Measurements from ENCODE around the gene GUCA2A. TPM values are rescaled to one million over a fixed set of nuclear protein-coding genes. Genes with fewer than 3 reads are reported as not detected.

Gene GUCA2A
- total RNA-seq, 4 donors from 2014 or later = not detected

DNA sequence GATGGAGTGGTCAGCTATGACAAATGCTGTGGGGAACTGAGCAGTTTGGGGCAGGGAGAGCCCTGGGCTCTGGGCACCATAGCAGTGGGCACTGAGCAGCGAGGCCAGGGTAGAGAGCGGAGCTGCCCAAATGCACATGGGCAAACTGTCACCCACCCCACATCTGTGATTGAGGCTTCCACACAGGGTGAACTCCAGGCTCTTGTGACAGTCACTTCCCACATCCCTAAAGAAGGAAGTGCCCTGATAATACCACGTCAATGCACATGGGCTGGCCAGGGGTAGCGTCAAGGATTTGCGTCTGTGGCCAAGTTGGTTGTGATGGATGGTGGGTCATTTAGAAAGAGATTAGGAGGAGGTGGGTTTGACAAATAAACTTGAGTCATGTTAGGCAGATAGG lies 13.9 kb downstream of the GUCA2A start:
- no peaks in the 10 kb centered on the region for H3K36me3 ChIP-seq
- TF ChIP-seq POLR2A (IDR thresholded peaks at IDR 0.05) (no peak), EP300 (IDR thresholded peaks at IDR 0.05) (no peak)
- TF ChIP-seq, protein P1, sequence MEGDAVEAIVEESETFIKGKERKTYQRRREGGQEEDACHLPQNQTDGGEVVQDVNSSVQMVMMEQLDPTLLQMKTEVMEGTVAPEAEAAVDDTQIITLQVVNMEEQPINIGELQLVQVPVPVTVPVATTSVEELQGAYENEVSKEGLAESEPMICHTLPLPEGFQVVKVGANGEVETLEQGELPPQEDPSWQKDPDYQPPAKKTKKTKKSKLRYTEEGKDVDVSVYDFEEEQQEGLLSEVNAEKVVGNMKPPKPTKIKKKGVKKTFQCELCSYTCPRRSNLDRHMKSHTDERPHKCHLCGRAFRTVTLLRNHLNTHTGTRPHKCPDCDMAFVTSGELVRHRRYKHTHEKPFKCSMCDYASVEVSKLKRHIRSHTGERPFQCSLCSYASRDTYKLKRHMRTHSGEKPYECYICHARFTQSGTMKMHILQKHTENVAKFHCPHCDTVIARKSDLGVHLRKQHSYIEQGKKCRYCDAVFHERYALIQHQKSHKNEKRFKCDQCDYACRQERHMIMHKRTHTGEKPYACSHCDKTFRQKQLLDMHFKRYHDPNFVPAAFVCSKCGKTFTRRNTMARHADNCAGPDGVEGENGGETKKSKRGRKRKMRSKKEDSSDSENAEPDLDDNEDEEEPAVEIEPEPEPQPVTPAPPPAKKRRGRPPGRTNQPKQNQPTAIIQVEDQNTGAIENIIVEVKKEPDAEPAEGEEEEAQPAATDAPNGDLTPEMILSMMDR (IDR thresholded peaks at IDR 0.05) = no peak
- 85 to 92% methylated on average over 5 of the region's 5 CpGs for WGBS, 2 donors
- peaks cover 0 to 7% (median 0%) of the 10 kb centered on the region in 4 donors for H3K4me1 ChIP-seq
- no peak overlapping the region for H3K27ac ChIP-seq
- no peaks in the 10 kb centered on the region for H3K9me3 ChIP-seq
- H3K27me3 ChIP-seq = peaks cover 0 to 36% of the 10 kb centered on the region in 2 donors
- no peak overlapping the region for H3K4me3 ChIP-seq
- DNase-seq (ENCODE audit: low spot score in 2 of 2) = no peak

DNA sequence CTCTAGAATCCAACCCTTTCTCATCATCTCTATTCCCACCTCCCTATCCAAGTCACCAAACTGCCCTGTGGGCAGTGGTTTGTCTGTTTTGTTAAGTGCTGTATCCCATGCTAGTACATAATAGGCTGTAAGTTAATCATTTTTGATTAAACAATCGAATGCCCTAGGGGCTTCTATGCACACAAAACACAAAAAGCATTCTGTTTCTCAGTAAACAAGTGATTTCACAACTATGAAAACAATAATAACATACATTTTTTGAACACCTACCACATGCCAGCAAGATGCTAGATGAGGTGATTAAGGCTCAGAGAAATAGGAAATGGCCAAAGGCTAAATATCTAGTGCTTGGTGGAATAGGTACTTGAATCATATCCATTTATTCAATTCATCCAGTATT lies 16.4 kb downstream of the GUCA2A start:
- no peak for DNase-seq (ENCODE audit: low spot score in 2 of 2)
- H3K27me3 ChIP-seq = peaks cover 0 to 46% of the 10 kb centered on the region in 2 donors

DNA sequence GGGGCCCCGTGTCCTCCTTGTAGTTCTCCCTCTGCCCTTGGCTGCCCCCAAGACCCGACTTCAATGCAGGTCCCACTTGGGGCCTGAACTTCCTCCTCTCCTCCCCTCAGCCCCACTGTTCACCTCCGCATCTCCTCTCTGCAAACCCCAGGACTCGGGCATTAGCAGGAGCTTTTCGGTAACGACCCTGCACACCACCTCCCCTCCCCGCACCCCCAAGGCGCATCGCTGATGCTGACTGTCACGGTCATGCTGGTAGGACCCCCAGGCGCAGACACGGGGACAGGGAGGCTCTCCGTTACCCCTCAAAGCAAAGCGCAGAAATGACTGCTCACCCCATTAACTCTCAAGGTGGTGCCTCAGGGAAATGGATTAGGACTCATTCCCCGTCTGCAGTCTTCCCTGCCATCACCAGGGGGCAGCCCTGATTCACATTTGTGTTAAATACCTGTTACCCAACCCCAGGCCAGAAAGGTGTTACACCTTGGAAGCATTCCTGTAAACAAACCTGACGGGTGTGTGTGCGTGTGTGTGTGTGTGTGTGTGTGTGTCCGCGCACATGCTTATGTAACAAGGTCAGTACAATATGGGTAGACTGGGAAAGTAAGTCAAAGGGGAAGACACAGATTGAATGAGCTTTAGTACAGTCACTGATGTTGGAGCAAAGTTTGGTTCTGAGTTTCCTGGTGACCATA lies 17.8 kb downstream of the GUCA2A start:
- Histone ChIP-seq H3K4me3 (no peak overlapping the region), H3K9me3 (no peaks in the 10 kb centered on the region), H3K36me3 (no peaks in the 10 kb centered on the region), H3K4me1 (peaks cover 0 to 7% (median 0%) of the 10 kb centered on the region in 4 donors), H3K27me3 (peaks cover 0 to 55% of the 10 kb centered on the region in 2 donors), H3K27ac (no peak overlapping the region)
- TF ChIP-seq POLR2A (IDR thresholded peaks at IDR 0.05) (no peak), EP300 (IDR thresholded peaks at IDR 0.05) (no peak)
- TF ChIP-seq, protein P1 (IDR thresholded peaks at IDR 0.05) = peak; percentile 69 to 80 (median 71)
- DNase-seq (ENCODE audit: low spot score in 2 of 2) = peak; percentile 39 to 62
- WGBS, 2 donors = 19 to 26% methylated on average over 19 of the region's 19 CpGs

More for the DNA sequence above, 16.4 kb downstream of the GUCA2A start:
- TF ChIP-seq POLR2A (IDR thresholded peaks at IDR 0.05) (no peak), EP300 (IDR thresholded peaks at IDR 0.05) (no peak)
- TF ChIP-seq, protein P1 (IDR thresholded peaks at IDR 0.05) = no peak
- 68 to 80% methylated on average over 1 of the region's 1 CpG for WGBS, 2 donors
- H3K36me3 ChIP-seq = no peaks in the 10 kb centered on the region
- no peak overlapping the region for H3K4me3 ChIP-seq
- peaks cover 0 to 7% (median 0%) of the 10 kb centered on the region in 4 donors for H3K4me1 ChIP-seq
- H3K27ac ChIP-seq = no peak overlapping the region
- H3K9me3 ChIP-seq = no peaks in the 10 kb centered on the region

DNA sequence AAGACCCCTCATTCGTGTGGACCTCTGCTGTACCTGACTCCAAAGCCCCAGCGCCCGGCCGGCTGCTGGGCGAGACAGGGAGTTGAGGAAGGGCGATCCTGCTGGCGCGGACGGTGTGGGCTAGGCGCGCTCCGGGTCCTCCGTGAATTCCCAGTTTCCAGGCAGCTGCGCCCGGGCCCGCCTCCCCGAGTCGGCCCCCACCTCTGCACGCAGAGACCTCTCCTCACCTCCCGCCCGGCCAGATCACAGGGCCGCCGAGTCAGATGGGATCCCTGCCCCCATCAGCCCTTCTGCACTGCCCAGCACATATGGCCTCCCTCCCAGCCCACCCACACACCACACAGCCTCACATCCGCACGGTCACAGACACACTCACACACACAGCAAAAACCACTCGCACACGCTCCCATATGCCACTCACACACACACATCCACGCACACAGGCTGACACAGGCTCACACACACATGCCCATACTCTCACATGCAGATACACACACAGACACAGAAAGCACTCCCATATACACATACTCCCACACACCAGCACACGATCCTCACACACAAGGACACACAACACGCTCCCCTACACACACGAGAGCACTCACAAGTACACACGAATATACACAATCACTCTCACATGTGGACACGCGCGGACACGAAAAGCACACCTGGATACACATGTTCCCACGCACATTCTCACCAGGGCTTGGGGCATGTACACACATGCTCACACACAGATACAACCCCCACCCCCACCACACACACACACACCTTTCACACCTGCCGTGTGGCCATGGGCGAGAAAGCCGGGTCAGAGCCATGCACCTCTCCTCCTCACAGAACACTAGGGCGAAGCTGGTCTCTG lies 18.6 kb downstream of the GUCA2A start:
- H3K27me3 ChIP-seq = peaks cover 0 to 55% of the 10 kb centered on the region in 2 donors
- 41 to 45% methylated on average over 29 to 38 of the region's 41 CpGs for WGBS, 2 donors

More for the DNA sequence above, 18.6 kb downstream of the GUCA2A start:
- H3K4me3 ChIP-seq = no peak overlapping the region
- H3K36me3 ChIP-seq = no peaks in the 10 kb centered on the region
- no peaks in the 10 kb centered on the region for H3K9me3 ChIP-seq
- H3K27ac ChIP-seq = no peak overlapping the region
- DNase-seq (ENCODE audit: low spot score in 2 of 2) = no peak
- TF ChIP-seq, protein P1 (IDR thresholded peaks at IDR 0.05) = no peak
- TF ChIP-seq POLR2A (IDR thresholded peaks at IDR 0.05) = no peak
- no peak for TF ChIP-seq EP300 (IDR thresholded peaks at IDR 0.05)
- peaks cover 0 to 7% (median 0%) of the 10 kb centered on the region in 4 donors for H3K4me1 ChIP-seq
